Dedifferentiated amniotic fluid mesenchymal stem cell (primary cell): ENCODE measurements around the gene TPP1.
A peak's percentile ranks its signal among the peaks of the same experiment; 100 is the strongest.

Experiments used
- DNase-seq: peaks from one replicate; pipeline ENCODE4 v3.0.0-alpha.2; 2016; ENCODE audit errors: extremely low spot score

TPP1 gene

GRCh38 chr11:6587360-6587953 is 31.8 kb downstream of the TPP1 start:
- no peak for DNase-seq

- no peak for DNase-seq
These were observed 32.5 kb downstream of the TPP1 start for GRCh38 chr11:6586434-6587359.

- DNase-seq, result no peak
These were observed 34.7 kb downstream of the TPP1 start for GRCh38 chr11:6584528-6584927.

- DNase-seq, result no peak
These were observed 35.6 kb downstream of the TPP1 start for GRCh38 chr11:6583584-6583983.

- no peak for DNase-seq
These were observed 39.5 kb downstream of the TPP1 start for GRCh38 chr11:6579681-6580080.

GRCh38 chr11:6578134-6578533 is 41.1 kb downstream of the TPP1 start:
- DNase-seq, result no peak

- peak; percentile 36 for DNase-seq
These were observed 42.5 kb downstream of the TPP1 start for GRCh38 chr11:6576471-6577373.

- DNase-seq, result no peak
These were observed 44.2 kb downstream of the TPP1 start for GRCh38 chr11:6574816-6575715.

GRCh38 chr11:6572215-6572614 is 47.0 kb downstream of the TPP1 start:
- peak; percentile 49 for DNase-seq

GRCh38 chr11:6571434-6572008 is 47.7 kb downstream of the TPP1 start:
- DNase-seq, result no peak

- DNase-seq, result no peak
These were observed 48.4 kb downstream of the TPP1 start for GRCh38 chr11:6570691-6571427.

GRCh38 chr11:6569706-6570105 is 49.5 kb downstream of the TPP1 start:
- no peak for DNase-seq

GRCh38 chr11:6568191-6568918 is 50.9 kb downstream of the TPP1 start:
- DNase-seq, result peak; percentile 17

- no peak for DNase-seq
These were observed 51.9 kb downstream of the TPP1 start for GRCh38 chr11:6567371-6567745.

- DNase-seq, result no peak
These were observed 52.4 kb downstream of the TPP1 start for GRCh38 chr11:6566704-6567370.

GRCh38 chr11:6565988-6566703 is 53.1 kb downstream of the TPP1 start:
- no peak for DNase-seq

- no peak for DNase-seq
These were observed 53.9 kb downstream of the TPP1 start for GRCh38 chr11:6565325-6565724.

GRCh38 chr11:6563667-6564066 is 55.6 kb downstream of the TPP1 start:
- DNase-seq, result no peak
